IMR-90 (cell line): ENCODE data around the gene DUSP9. TPM values are rescaled to one million over a fixed set of nuclear protein-coding genes. Genes with fewer than 3 reads are reported as not detected.

Experiments used
- ATAC-seq: fragments of 200-7000 bp; cut with Tn5 transposase; 2 replicates; pipeline ENCODE4 v1.9.1; 2020; ENCODE audit warnings: low read depth, mild to moderate bottlenecking, moderate library complexity
- BruUV-seq: library from RNA; stranded (reverse); fragments of 400-500 nt; replicated peaks from 2 replicates; lab custom pipeline; 2021; lab: Mats Ljungman, UMichigan
- CTCF ChIA-PET: fragments of 300-600 bp; formaldehyde crosslinking; extraction: SDS; loops from one replicate; lab custom pipeline; 2021; ENCODE audit warnings: antibody characterized with exemption; lab: Yijun Ruan, JAX
- POLR2A ChIA-PET: fragments of 300-600 bp; sonication (Branson Sonifier 250); formaldehyde crosslinking; loops from one replicate; lab custom pipeline; 2022; ENCODE audit warnings: antibody characterized with exemption; ENCODE audit not compliant: unreplicated experiment; lab: Charles Lee
- DNase-seq: peaks from one replicate; pipeline ENCODE4 v3.0.0; 2013
- H2AFZ ChIP-seq: replicated peaks from 2 replicates; pipeline ENCODE3; 2013; ENCODE audit warnings: low read length, mild to moderate bottlenecking; ENCODE audit not compliant: poor library complexity
- H2AK5ac ChIP-seq: 2 replicates; pipeline ENCODE4 v1.6.1; 2013; ENCODE audit warnings: low read depth, low read length, inconsistent platforms
- H2AK9ac ChIP-seq: replicated peaks from 2 replicates; pipeline ENCODE3; 2013; ENCODE audit warnings: mild to moderate bottlenecking, low read depth, low read length, moderate library complexity; ENCODE audit not compliant: poor library complexity
- H2BK120ac ChIP-seq: 2 replicates; pipeline ENCODE4 v1.6.1; 2013; ENCODE audit warnings: low read depth, low read length, inconsistent platforms
- H2BK15ac ChIP-seq: 3 replicates; pipeline ENCODE4 v1.6.1; 2013; ENCODE audit warnings: low read depth, low read length, inconsistent platforms
- H2BK20ac ChIP-seq: 2 replicates; pipeline ENCODE4 v1.6.1; 2013; ENCODE audit warnings: low read depth, mild to moderate bottlenecking, inconsistent platforms, low read length, moderate library complexity
- H2BK5ac ChIP-seq: 2 replicates; pipeline ENCODE4 v1.6.1; 2013; ENCODE audit warnings: mild to moderate bottlenecking, low read depth, low read length, inconsistent platforms; ENCODE audit not compliant: poor library complexity, severe bottlenecking
- H3K14ac ChIP-seq: replicated peaks from 2 replicates; pipeline ENCODE4 v1.6.1; 2013; ENCODE audit warnings: low read depth, low read length, inconsistent platforms
- H3K18ac ChIP-seq: 2 replicates; pipeline ENCODE4 v1.6.1; 2013; ENCODE audit warnings: low read depth, low read length, control low read depth
- H3K23ac ChIP-seq: 2 replicates; pipeline ENCODE4 v1.6.1; 2013; ENCODE audit warnings: low read depth, low read length, inconsistent platforms
- H3K27ac ChIP-seq: 2 replicates; pipeline ENCODE4 v1.5.1; 2013; ENCODE audit warnings: mild to moderate bottlenecking, control low read depth, low read length; ENCODE audit not compliant: insufficient read depth
- H3K27me3 ChIP-seq: 2 replicates; pipeline ENCODE4 v1.6.1; 2013; ENCODE audit warnings: low read length; ENCODE audit not compliant: control insufficient read depth, insufficient read depth
- H3K36me3 ChIP-seq: 2 replicates; pipeline ENCODE4 v1.6.1; 2013; ENCODE audit warnings: low read length, mixed read lengths; ENCODE audit not compliant: control insufficient read depth, insufficient read depth
- H3K4ac ChIP-seq: 2 replicates; pipeline ENCODE4 v1.6.1; 2013; ENCODE audit warnings: low read depth, low read length, inconsistent platforms
- H3K4me1 ChIP-seq: 2 replicates; pipeline ENCODE4 v1.6.1; 2013; ENCODE audit warnings: low read length, mixed read lengths; ENCODE audit not compliant: control insufficient read depth, insufficient read depth
- H3K4me2 ChIP-seq: 2 replicates; pipeline ENCODE4 v1.6.1; 2013; ENCODE audit warnings: low read depth, mild to moderate bottlenecking, control low read depth, low read length, moderate library complexity
- H3K4me3 ChIP-seq: 2 replicates; pipeline ENCODE4 v1.5.1; 2013; ENCODE audit warnings: low read depth, mild to moderate bottlenecking, control low read depth, low read length, moderate library complexity; ENCODE audit not compliant: insufficient read depth
- H3K56ac ChIP-seq: 2 replicates; pipeline ENCODE4 v1.6.1; 2013; ENCODE audit warnings: low read length, inconsistent platforms; ENCODE audit not compliant: insufficient read depth; ENCODE audit errors: extremely low read depth
- H3K79me1 ChIP-seq, 2 experiments: 2 replicates each; pipeline ENCODE4 v1.6.1; 2013; ENCODE audit warnings: low read length in 2 of 2, inconsistent platforms in 1 of 2, low read depth in 1 of 2
- H3K9ac ChIP-seq: 2 replicates; pipeline ENCODE4 v1.6.1; 2013; ENCODE audit warnings: low read depth, low read length, control low read depth
- H3K9me1 ChIP-seq: 2 replicates; pipeline ENCODE4 v1.6.1; 2013; ENCODE audit warnings: low read length, inconsistent platforms; ENCODE audit not compliant: insufficient read depth
- H3K9me3 ChIP-seq: 2 replicates; pipeline ENCODE4 v1.6.1; 2013; ENCODE audit warnings: low read length; ENCODE audit not compliant: control insufficient read depth, insufficient read depth
- H4K20me1 ChIP-seq: 2 replicates; pipeline ENCODE4 v1.6.1; 2013; ENCODE audit warnings: low read length, inconsistent platforms; ENCODE audit not compliant: insufficient read depth
- H4K5ac ChIP-seq: 2 replicates; pipeline ENCODE4 v1.6.1; 2013; ENCODE audit warnings: mild to moderate bottlenecking, low read depth, low read length, control low read depth
- H4K8ac ChIP-seq, 2 experiments: 2 replicates each; pipeline ENCODE4 v1.6.1; 2013; ENCODE audit warnings: low read depth in 2 of 2, low read length in 2 of 2, control low read depth in 1 of 2, inconsistent platforms in 1 of 2
- H4K91ac ChIP-seq: 2 replicates; pipeline ENCODE4 v1.6.1; 2013; ENCODE audit warnings: low read depth, low read length, inconsistent platforms; ENCODE audit not compliant: insufficient read depth
- BHLHE40 ChIP-seq: fragments of 150-350 bp; IDR thresholded peaks from 2 replicates; pipeline ENCODE4 v1.6.1; 2016; ENCODE audit warnings: mild to moderate bottlenecking, low read depth, low read length
- CEBPB ChIP-seq: IDR thresholded peaks from 2 replicates; pipeline ENCODE4 v1.6.1; 2012; ENCODE audit warnings: low read depth, low read length, improper control_type of control experiment
- CHD1 ChIP-seq: IDR thresholded peaks from 2 replicates; pipeline ENCODE4 v1.6.1; 2012; ENCODE audit warnings: low read depth, low read length, improper control_type of control experiment
- CTCF ChIP-seq: conservative IDR thresholded peaks from 2 replicates; pipeline ENCODE4 v1.5.1; 2012; ENCODE audit warnings: mild to moderate bottlenecking, low read depth, low read length, improper control_type of control experiment
- FOS ChIP-seq: fragments of 150-350 bp; IDR thresholded peaks from 2 replicates; pipeline ENCODE4 v1.6.1; 2016; ENCODE audit warnings: low read depth, low read length
- MAFK ChIP-seq: IDR thresholded peaks from 2 replicates; pipeline ENCODE4 v1.6.1; 2012; ENCODE audit warnings: low read depth, low read length, improper control_type of control experiment
- MAZ ChIP-seq: IDR thresholded peaks from 2 replicates; pipeline ENCODE4 v1.6.1; 2012; ENCODE audit warnings: low read depth, mild to moderate bottlenecking, low read length, improper control_type of control experiment, moderate library complexity, borderline replicate concordance
- MXI1 ChIP-seq: IDR thresholded peaks from 2 replicates; pipeline ENCODE4 v1.6.1; 2012; ENCODE audit warnings: low read depth, mild to moderate bottlenecking, low read length, moderate library complexity, borderline replicate concordance
- NFE2L2 ChIP-seq: fragments of 150-350 bp; IDR thresholded peaks from 2 replicates; pipeline ENCODE4 v1.6.1; 2016; ENCODE audit warnings: low read depth, mild to moderate bottlenecking, low read length
- POLR2A ChIP-seq: IDR thresholded peaks from 2 replicates; pipeline ENCODE4 v1.6.1; 2012; ENCODE audit warnings: mild to moderate bottlenecking, low read depth, low read length
- RAD21 ChIP-seq: IDR thresholded peaks from 2 replicates; pipeline ENCODE4 v1.6.1; 2012; ENCODE audit warnings: low read length, improper control_type of control experiment
- RCOR1 ChIP-seq: IDR thresholded peaks from 2 replicates; pipeline ENCODE4 v1.6.1; 2012; ENCODE audit warnings: mild to moderate bottlenecking, low read length, improper control_type of control experiment; ENCODE audit not compliant: insufficient replicate concordance
- RFX5 ChIP-seq: IDR thresholded peaks from 2 replicates; pipeline ENCODE4 v1.8.0; 2012; ENCODE audit warnings: low read depth, mild to moderate bottlenecking, low read length, moderate library complexity
- SMC3 ChIP-seq: fragments of 150-350 bp; IDR thresholded peaks from 2 replicates; pipeline ENCODE4 v1.6.1; 2016; ENCODE audit warnings: low read depth, mild to moderate bottlenecking, antibody characterized with exemption, low read length, moderate library complexity
- USF2 ChIP-seq: fragments of 150-350 bp; IDR thresholded peaks from 2 replicates; pipeline ENCODE4 v1.6.1; 2017; ENCODE audit warnings: mild to moderate bottlenecking, antibody characterized with exemption, low read length, low read depth
- WGBS, 2 experiments: methylation state at CpG; one replicate each; pipeline versions ENCODE4 v1.1.5 to v1.1.7; 2013; ENCODE audit warnings: missing lambda C conversion rate in 2 of 2; ENCODE audit not compliant: insufficient read length in 1 of 2; ENCODE audit errors: extremely low coverage in 2 of 2; 5-methylcytosine and 5-hydroxymethylcytosine counted together
- dilution Hi-C: fragments of 300-500 bp; cut with HindIII; formaldehyde crosslinking; loops from one replicate; pipeline ENCODE4 v1.14.3; 2018; ENCODE audit warnings: low sequenced_read_pairs; ENCODE audit not compliant: unreplicated experiment
- in situ Hi-C: fragments of 300-500 bp; cut with MboI; formaldehyde crosslinking; loops from 3 replicates; pipeline ENCODE4 v1.14.3; 2019; ENCODE audit warnings: low sequenced_read_pairs, inconsistent platforms, mixed read lengths
- intact Hi-C: fragments of 100-400 bp; cut with micrococcal nuclease; formaldehyde crosslinking; loops from 2 replicates; pipeline ENCODE4 v1.10.0; 2022
- polyA plus RNA-seq, 3 experiments: library from polyadenylated mRNA; depleted of rRNA; stranded (reverse); fragments of >200 nt; gene quantifications; 2 replicates each; pipeline ENCODE4 v1.2.3, GENCODE V29; 2012; ENCODE audit warnings: low replicate concordance in 1 of 3
- total RNA-seq: library from RNA; depleted of rRNA; stranded (reverse); fragments of >200 nt; gene quantifications from 2 replicates; pipeline ENCODE4 v1.2.3, GENCODE V29; 2012
- TF ChIP-seq, protein P1 (sequence below): fragments of 150-350 bp; IDR thresholded peaks from 2 replicates; pipeline ENCODE4 v1.6.1; 2016; ENCODE audit warnings: low read depth, mild to moderate bottlenecking, low read length, moderate library complexity, borderline replicate concordance

Gene DUSP9
- total and polyA plus RNA-seq, 2 of the 4 experiments (the other 2 are of a cell fraction): under 0.01 to 0.09 TPM

DNA sequence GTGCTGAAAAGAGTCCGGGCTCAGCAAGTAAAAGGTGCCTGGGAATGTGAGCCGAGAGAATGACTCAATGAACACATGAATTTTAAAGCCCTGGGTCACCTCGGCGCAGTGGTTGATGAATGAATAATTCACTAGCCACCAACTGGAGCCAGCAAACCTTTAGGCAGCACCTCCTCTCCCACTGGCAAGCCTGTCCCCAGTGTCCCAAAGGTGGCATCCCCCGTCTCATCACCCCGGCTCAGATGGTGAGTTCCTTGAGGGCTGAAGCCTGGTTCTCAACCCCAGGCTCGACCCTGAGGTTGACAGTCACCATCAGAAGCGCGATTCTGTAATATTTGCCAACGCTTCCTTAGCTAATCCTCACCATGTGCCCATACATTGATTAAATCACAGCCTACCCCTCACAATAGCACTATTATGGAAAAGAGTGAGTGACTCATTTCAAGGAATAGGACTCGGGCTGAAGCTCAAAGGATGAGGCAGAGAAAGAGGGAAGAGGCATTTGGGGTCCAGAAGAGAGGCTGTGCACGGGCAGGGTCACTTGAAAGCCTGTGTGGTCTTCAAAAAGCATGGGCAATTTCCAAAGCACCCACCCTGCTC is 45.4 kb upstream of the DUSP9 start:
- Histone ChIP-seq H3K9me1 (no peaks in the 10 kb centered on the region), H2AFZ (no peak overlapping the region), H3K4ac (no peak overlapping the region), H3K14ac (no peak overlapping the region), H4K20me1 (peaks cover 17% of the 10 kb centered on the region; the same call in 1 of the 2 replicates), H3K27me3 (no peaks in the 10 kb centered on the region; the same call in 1 of the 2 replicates), H2AK5ac (no peak overlapping the region), H4K5ac (no peak overlapping the region), H3K18ac (no peak overlapping the region), H2BK15ac (no peak overlapping the region), H3K4me2 (no peak overlapping the region), H4K91ac (no peak overlapping the region), H3K23ac (no peak overlapping the region), H3K36me3 (no peaks in the 10 kb centered on the region; the same call in 1 of the 2 replicates), H3K56ac (no peak overlapping the region), H3K4me3 (no peak overlapping the region), H2BK120ac (no peak overlapping the region), H3K9me3 (peaks cover 2% of the 10 kb centered on the region; the same call in 1 of the 2 replicates), H3K27ac (no peak overlapping the region), H2BK5ac (no peak overlapping the region), H4K8ac (no peak overlapping the region), H3K4me1 (0 out of 2 replicates have a peak, but pooled peaks cover 3% of the 10 kb centered on the region), H3K79me1 (peaks cover 6 to 16% of the 10 kb centered on the region in 2 experiments; a peak in 3 of 4 replicates), H2AK9ac (peak overlapping the region; percentile 42), H3K9ac (no peak overlapping the region), H2BK20ac (no peak overlapping the region)
- TF ChIP-seq, protein P1, sequence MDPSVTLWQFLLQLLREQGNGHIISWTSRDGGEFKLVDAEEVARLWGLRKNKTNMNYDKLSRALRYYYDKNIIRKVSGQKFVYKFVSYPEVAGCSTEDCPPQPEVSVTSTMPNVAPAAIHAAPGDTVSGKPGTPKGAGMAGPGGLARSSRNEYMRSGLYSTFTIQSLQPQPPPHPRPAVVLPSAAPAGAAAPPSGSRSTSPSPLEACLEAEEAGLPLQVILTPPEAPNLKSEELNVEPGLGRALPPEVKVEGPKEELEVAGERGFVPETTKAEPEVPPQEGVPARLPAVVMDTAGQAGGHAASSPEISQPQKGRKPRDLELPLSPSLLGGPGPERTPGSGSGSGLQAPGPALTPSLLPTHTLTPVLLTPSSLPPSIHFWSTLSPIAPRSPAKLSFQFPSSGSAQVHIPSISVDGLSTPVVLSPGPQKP: no peak
- no peak for TF ChIP-seq RFX5
- TF ChIP-seq MAFK: no peak
- TF ChIP-seq CEBPB: no peak
- no peak for TF ChIP-seq CTCF
- TF ChIP-seq RCOR1: no peak
- no peak for TF ChIP-seq USF2
- no peak for TF ChIP-seq POLR2A
- no peak for TF ChIP-seq RAD21
- TF ChIP-seq NFE2L2: no peak
- TF ChIP-seq BHLHE40: no peak
- no peak for TF ChIP-seq SMC3
- no peak for TF ChIP-seq MAZ
- no peak for TF ChIP-seq CHD1
- no peak for TF ChIP-seq FOS
- no peak for TF ChIP-seq MXI1
- in situ Hi-C loops (no loop called here), dilution Hi-C loops (no loop called here), intact Hi-C loops (no loop called here)
- ChIA-PET CTCF (no interaction called here), POLR2A (no interaction called here)
- DNase-seq (no peak), ATAC-seq (no peak)
- BruUV-seq: no TSS peak
- 81% methylated on average over 4 of the region's 12 CpGs; no CpG with 5 or more reads in 1 of the 2 experiments for WGBS, 2 experiments
